Activated naive CD4-positive, alpha-beta T cell treated with Interleukin-2 at 50 U/mL for 16 hours (primary cell): Measurements from ENCODE around the gene DHX57.

ENCODE experiments used
- DNase-seq: peaks from one replicate; pipeline ENCODE4 v3.0.0-alpha.2; 2020

Gene DHX57, protein sequence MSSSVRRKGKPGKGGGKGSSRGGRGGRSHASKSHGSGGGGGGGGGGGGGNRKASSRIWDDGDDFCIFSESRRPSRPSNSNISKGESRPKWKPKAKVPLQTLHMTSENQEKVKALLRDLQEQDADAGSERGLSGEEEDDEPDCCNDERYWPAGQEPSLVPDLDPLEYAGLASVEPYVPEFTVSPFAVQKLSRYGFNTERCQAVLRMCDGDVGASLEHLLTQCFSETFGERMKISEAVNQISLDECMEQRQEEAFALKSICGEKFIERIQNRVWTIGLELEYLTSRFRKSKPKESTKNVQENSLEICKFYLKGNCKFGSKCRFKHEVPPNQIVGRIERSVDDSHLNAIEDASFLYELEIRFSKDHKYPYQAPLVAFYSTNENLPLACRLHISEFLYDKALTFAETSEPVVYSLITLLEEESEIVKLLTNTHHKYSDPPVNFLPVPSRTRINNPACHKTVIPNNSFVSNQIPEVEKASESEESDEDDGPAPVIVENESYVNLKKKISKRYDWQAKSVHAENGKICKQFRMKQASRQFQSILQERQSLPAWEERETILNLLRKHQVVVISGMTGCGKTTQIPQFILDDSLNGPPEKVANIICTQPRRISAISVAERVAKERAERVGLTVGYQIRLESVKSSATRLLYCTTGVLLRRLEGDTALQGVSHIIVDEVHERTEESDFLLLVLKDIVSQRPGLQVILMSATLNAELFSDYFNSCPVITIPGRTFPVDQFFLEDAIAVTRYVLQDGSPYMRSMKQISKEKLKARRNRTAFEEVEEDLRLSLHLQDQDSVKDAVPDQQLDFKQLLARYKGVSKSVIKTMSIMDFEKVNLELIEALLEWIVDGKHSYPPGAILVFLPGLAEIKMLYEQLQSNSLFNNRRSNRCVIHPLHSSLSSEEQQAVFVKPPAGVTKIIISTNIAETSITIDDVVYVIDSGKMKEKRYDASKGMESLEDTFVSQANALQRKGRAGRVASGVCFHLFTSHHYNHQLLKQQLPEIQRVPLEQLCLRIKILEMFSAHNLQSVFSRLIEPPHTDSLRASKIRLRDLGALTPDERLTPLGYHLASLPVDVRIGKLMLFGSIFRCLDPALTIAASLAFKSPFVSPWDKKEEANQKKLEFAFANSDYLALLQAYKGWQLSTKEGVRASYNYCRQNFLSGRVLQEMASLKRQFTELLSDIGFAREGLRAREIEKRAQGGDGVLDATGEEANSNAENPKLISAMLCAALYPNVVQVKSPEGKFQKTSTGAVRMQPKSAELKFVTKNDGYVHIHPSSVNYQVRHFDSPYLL (N-terminal part only)

DNA sequence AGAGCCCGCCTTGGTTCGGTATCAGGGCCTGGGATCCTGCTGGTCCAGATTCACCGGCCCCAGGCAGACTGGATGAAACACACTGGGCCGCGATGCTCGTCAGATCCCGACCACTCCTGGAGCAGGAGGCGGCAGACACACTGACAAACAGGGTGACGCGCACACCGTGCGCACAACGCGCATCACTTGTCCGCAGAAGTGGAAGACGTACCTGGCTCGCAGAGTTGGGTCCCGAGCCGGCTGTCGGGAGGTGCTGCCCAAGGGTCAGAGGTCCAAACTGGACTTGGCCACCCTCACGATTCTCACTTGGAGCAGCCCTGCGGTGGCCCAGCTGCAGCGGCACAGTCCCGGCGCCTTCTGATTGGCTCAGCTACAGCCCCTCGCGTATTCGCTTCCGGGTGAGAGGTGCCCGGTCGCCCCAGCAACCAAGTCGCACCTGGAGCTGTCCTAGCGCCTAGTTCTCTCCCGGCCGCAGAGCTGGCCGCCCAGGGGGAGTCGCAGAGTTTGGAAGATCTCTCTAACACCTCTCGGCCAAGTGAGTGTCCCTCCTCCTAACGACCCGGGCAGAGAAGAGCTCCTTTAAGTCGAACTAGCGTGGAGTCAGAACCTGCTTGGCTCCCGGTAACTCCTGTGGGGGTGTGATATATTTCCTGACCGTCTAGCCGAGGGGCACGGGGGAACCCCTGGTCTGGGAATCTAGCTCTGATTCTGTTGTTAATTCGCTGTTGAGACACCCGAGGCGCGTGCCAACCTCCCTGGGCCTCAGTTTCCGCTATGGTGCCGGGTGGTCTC lies at the start of gene DHX57, which contains the start of gene MORN2:
Gene DHX57, minus strand, starts transcription at position 359 of the 792 bp plus-strand sequence. CDS start 7,529 bp downstream, outside the sequence.
Gene MORN2, plus strand, starts transcription at position 401 of the 792 bp plus-strand sequence.
- peak; percentile 82 for DNase-seq

DNA sequence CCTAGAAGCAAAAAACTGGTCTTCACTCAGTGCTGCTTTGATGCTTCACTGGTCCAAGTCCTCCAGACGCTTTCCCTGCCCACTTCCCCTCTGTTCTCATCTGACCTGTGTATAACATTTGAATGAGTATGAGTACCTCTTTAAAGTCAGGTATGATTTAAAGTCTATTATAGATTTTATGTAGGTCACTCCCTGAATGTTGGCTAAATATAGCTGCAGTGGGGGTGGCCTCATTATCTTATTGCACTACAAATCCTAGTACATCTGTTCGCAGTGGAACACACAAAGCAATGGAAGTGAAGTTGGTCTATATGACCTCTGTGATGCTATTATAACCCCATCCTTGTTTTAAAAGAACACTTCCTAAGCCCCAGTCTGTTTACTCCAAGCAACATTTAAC lies 47.2 kb upstream of the DHX57 start:
- DNase-seq: no peak

DNA sequence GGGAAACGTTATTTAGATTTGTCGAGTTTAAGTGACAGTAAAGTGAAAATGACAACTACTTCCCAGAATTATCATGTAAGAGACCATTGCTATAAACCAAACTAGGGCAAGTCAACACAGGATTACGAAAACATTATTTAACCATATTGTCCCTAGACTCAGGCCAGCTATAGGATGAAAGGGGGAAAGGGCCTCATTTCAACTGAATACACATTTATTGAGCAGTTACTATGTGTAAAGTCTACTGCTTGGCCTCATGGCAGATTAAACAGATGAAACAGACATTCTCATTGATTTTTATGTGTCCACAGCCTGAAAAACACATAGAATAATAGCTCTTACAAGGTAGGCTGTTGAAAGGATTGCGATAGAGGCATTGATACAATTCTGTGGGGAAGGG lies 46.7 kb upstream of the DHX57 start:
- no peak for DNase-seq

DNA sequence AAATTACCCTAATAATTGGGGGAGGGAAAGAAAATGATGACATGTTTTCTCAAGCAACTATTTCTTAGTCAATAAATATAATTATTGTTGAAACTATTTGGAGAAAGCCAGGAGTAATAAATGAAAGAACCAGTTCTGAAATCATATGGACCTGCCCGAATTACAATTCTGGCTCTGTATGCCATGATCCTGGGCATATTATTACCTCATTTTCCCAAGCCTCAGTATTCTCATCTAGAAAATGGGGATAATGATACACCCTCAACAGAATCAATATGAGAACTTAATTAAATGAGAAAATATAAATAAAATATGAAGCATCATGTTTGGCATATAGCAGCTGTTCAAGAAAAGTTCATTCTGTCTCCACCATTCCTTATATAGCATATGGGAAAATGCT lies 36.9 kb upstream of the DHX57 start:
- DNase-seq: no peak

DNA sequence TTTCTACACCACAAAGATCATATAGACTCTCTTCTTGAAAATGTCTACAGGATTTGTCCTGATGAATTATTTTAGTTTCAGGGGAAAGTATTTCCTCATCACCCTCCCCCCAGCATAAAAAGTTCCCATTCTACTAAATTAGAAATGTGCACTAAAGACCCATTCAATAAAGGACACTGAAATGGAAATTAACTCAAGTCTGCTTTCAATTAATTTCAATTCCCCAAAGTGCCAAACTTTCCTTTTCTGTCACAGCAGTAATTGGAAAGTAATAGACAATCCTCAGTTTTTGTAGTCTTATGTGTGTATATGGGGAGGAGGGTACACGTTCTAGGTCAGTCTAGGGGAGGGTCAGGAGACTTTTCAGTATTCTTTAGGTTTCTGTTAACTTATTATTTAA lies 35.5 kb upstream of the DHX57 start:
- DNase-seq: no peak

DNA sequence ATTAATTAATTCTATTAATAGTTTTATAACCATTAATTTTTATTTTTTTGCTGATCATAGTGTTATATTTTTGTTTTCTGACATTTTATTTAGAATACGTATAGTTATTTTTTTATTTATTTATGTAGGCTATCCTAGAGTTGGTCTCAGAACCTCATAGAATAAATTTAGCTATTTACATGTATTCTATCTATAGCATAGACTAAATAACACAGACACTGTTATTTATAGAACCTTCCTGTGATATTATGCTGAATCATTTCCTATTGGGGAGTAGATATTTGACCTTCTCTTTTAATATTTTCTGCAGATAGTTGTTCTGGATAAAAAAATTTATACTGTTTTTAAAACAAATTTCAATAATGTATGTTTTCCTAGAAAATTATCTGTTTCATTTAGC lies 34.1 kb upstream of the DHX57 start:
- no peak for DNase-seq

DNA sequence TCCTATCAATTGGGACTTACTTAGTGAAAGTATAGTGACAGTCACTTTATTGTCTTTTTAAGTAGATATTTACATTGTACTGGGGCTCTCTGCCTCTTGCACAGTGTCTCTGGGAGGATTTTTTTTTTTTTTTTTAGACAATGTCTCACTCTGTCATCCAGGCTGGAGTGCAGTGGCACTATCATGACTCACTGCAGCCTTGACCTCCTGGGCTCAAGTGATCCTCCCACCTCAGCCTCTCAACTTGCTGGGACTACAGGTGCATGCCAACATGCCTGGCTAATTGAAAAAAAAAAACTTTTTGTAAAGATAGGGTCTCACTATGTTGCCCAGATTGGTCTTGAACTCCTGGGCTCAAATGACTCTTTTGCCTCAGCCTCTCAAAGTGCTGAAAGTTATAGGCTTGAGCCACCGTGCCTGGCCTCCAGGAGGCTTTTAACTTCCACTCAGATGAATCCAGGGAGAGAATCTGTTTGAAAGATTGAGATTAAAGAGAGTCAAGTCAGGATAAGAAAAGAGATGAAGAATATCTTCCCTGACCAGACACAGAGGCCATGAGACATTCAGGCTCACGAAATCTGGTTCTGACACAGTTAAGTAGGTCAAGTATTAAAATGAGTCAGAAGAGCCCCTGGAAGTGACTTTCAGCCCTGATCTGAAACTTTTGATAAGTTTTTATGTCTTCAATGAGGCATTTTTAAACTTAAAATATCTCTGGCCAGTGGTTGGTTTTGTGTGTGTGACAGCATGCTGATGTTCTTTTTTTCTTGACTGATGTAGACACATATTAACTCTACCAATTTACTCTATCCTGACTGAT lies 32.2 kb upstream of the DHX57 start:
- no peak for DNase-seq

DNA sequence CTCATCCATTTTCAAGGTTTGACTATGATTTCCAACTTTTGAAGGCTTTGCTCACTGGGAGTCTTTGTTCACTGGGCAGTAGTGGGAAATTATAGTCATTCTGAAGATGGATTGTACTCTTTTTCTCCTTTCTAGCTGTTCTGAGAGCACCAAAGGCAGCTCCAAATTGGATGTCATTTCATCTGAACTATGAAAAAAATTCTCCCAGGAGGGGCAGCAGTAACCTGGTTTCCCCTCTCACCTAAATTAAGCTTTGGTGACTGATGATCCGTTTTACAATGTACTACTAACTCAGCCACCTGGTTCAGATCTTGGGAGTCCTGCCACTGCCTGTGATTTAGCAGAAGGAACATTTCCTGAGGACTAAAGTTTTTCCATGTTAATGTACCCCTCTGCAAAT lies 31.5 kb upstream of the DHX57 start:
- DNase-seq: no peak

DNA sequence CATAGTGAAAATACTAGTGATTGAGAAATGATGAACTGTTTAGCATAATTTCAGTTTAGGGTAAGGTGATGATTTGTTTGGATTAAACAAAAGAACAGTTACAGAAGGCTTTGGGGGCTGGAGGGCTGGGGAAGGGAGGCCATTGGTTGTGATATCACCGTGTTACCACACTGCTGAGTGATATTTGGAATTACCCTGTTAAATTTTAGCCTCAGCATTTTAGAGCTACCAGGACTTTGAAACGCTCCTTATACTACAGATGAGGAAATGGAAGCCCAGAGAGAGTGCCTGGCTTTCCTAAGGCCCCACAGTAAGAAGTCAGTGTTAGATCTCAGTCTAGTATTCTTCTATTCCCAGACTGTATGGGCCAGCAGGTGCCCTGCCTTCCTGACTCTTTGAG lies 29.5 kb upstream of the DHX57 start:
- DNase-seq: no peak

DNA sequence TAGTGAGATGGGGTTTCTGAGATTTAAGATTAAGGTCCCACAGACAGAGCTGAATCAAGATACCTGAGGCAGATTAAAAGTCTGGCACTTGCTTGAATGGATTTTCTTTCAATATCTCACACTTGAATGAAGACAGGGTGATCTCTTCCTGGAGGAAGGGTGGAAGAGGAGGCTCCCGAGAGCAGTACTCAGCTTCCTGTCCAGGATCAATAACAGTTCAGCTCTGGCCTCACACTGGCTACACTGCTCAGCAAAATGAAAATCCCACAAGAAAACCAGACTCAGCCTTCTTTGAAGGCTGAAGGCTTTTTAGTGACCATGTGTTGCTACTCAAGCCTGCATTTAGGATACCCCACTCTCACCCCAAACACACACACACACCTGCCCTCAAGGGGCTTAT lies 25.0 kb upstream of the DHX57 start:
- DNase-seq: no peak

DNA sequence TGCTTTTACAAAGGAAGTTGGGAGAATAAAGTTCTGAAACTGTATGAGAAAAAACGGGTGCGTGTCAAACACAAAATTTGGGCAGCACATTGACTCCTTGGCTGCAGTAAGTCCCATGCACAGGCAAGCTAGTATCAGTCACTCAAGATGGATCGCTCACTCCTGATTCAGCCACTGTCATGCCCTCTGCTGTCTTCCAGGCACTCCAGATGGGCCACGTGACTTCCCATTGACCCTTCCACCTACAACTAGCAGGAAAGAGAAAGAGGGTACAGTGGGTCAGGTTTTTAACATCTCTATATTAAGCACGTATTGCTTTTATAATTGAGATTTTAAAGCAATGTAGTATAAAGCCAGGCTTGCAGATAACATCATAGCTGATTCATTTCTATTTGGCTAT lies 22.5 kb upstream of the DHX57 start:
- no peak for DNase-seq

DNA sequence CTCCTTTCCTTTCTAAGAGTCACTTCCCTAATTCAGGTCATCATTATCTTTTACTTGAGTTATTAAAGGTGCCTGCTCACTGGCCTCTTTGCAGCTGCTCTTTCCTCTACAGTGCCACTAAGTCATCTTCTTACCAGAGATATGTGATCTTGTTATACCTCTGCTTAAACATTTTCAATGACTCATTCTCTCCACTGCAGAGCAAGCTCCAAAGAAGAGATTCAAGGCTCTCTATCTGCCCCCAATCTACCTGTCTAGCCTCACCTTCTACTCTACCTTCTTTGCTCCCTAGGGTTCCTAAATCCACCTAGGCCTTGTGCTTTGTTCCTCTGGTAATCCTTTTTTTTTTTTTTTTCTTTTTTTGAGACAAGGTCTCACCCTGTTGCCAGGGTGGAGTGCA lies 17.1 kb upstream of the DHX57 start:
- no peak for DNase-seq

DNA sequence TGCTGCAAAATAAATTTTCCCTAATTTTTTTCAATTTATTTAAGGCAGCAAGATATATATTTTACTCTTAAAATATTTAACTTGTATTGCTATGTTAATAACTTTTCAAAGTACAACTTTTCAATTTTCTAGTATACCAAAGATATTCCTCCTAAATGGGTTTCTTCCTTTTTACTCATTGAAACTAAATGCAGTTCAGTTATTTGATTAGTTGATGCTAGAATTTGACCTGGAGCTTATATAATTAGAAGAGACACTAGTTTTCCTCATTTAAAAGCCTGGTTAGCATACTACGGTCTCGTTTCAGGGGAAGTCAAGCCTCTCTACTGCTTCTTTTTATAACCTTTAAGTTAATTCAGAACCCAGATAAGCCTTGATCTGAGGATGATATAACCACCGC lies 13.8 kb upstream of the DHX57 start, which contains the start of gene ARHGEF33:
Gene ARHGEF33, plus strand, starts transcription at position 301 of the 400 bp plus-strand sequence. CDS start 29,573 bp downstream, outside the sequence.
- DNase-seq: no peak

DNA sequence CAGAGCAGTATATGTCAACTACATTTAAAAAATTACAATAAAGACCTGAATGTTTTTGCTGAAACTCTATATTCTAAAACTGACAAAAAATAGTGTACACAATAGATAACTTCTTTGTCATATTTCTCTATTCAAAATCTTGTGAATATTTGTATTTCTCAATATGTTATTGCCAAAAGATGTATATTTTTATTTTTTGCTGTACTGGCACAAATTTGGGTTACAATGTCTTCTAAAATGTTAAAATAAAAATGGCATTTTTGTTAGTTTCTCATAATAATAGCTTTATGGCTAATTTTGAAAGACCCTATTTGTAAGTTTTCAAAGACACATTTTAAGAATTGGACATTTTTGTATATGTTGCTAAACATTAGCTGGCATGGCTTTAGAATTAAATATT lies 13.3 kb upstream of the DHX57 start:
- DNase-seq: no peak

DNA sequence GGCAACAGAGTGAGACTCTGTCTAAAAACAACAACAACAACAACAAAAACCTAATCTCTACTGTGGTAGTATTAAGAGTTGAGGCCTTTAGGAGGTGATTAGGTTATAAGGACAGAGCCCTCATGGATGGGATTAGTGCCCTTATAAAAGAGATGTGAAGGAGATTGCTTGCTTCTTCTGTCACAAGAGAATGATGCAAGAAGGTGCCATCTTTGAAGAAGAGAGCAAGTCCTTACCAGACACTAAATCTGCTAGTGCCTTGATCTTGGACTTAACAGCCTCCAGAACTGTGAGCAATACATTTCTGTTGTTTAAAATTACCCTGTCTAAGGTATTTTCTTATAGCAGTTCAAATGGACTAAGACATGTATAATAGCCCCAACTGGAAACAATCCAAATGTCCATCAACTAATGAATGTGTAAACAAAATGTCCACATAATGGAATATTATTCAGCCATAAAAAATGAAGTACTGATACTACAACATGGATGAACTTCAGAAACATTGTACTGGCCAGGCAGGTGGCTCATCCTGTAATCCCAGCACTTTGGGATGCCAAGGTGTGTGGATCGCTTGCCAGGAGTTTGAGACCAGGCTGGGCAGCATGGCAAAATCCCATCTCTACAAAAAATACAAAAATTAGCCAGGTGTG lies 12.3 kb upstream of the DHX57 start:
- no peak for DNase-seq

DNA sequence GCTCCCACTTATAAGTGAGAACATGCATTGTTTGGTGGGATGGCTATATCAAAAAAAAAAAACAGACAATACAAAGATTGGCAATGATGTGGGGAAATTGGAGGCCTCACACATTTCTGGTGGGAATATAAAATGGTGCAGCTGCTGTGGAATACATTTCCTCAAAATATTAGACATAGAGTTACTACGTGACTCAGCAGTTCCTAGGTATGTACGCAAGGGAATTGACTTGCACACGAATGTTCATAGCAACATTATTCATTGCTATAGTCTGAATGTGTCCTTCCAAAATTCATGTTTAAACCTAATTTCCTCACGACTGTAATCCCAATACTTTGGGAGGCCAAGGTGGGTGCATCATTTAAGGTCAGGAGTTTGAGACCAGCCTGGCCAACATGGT lies 11.6 kb upstream of the DHX57 start:
- DNase-seq: no peak

DNA sequence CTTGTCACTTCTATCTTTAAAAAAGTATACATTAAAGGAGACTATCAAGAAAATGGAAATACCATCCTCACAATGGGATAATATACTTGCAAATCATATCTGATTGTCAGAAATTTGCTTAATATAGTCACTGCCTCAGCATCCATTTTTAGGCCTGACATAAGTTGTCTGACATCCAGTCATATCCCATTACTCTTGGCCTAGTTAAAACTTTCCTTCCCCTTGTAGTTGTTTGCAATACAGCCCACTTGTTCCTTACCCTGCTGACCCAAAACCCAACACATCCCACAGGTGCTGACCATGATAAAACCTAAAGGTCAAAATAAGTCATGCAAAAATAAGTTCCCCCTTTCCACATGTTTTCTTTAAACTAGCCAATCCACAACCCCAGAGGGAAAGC lies 10.3 kb upstream of the DHX57 start:
- no peak for DNase-seq

DNA sequence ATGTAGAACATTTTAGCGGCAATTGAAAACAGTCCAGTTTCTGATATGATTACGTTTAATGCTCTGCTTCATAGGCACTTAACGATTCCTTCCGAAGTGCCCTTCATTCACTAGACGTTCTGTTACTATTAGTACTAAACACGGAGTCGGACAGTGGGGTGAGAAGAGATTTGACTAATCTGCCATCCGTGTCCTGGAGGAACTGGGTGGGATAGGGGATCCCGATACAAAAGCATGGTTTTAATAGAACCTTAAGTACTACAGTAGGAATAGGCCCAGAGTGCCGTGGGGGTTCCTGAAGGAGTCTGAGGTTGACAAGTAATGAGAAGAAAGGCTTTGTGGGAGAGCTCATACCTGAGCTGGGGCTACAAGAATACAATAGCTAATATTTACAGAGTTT lies 673 bp upstream of the DHX57 start:
- no peak for DNase-seq

DNA sequence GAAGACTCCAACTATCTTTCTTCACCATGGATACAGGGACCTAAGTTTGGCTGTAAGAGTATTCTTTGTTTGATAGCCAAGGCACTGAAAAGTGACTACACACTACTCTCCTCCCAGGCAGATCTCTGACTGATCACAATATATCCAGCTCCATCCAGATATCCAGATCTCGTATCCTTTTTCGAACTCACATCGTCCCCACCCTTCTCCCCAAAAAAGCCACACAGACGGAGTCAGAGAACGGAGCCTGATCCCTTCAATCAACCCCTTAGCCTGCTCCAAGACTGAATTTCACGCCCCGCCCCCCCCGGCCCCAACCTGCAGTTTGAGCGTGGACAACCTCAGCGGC lies 533 bp downstream of the DHX57 start:
- DNase-seq: no peak

DNA sequence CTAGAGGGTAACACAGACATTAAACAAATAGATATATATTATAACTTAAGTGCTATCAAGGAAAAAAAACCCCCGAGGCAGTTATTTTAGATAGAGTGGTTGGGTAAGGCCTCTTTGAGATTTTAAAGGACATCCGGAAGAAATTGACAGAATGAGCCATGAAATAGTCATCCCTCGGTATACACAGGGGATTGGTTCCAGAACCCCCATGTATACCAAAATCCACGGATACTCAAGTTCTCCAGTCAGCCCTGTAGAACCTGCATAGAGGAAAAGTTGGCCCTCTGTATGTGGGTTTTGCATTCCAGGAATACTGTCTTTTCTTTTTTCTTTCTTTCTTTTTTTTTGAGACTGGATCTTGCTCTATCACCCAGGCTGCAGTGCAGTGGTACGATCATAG lies 2.0 kb downstream of the DHX57 start:
- no peak for DNase-seq

DNA sequence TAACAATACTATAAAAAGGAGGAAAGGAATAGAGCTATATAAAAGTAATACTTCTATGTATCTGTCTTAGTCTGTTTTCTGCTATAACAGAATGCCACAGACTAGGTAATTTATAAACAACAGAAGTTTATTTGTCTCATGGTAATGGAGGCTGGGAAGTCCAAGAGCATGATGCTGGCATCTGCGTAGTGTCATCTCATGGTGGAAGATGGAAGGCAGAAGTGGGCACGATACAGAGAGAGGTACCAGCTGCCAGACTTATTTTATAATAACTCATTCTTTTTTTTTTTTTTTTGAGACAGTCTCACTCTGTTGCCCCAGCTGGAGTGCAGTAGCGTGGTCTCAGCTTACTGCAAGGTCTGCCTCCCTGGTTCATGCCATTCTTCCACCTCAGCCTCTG lies 4.3 kb downstream of the DHX57 start:
- DNase-seq: no peak
